ENCODE measurements around the gene BACH1.

Gene BACH1

GRCh38 chr21:29394051-29394450 is 95.3 kb downstream of the BACH1 start:
- ChIA-PET POLR2A (no interaction called here), CTCF (interaction anchor here (1.1 to 1.5 kb wide), 2 partner anchors 16 to 22 kb away, joined by 3 read pairs; no protein-coding TSS in a partner anchor)
- DNase-seq (ENCODE audit: extremely low spot score), result no peak
- TF ChIP-seq CTCF (IDR thresholded peaks at IDR 0.05; ENCODE audit: control extremely low read depth, extremely low read depth, low read depth, missing control alignments), result no peak

Measured in GM10248 (cell line).